Measurements from ENCODE around the gene CLDN18. TPM values are rescaled to one million over a fixed set of nuclear protein-coding genes. Genes with fewer than 3 reads are reported as not detected.

The CLDN18 gene
- total and polyA plus RNA-seq, 7 donors = 0.10 to 1.8 TPM; not detected in 5

GRCh38 chr3:137972396-137972795 is 37.6 kb upstream of the CLDN18 start:
- H3K27ac ChIP-seq = no peak overlapping the region
- H3K36me3 ChIP-seq = no peaks in the 10 kb centered on the region
- H3K9me3 ChIP-seq = no peaks in the 10 kb centered on the region
- no peak overlapping the region for H3K4me3 ChIP-seq
- H3K27me3 ChIP-seq = no peaks in the 10 kb centered on the region
- TF ChIP-seq POLR2AphosphoS5 (IDR thresholded peaks at IDR 0.05) (no peak), POLR2A (IDR thresholded peaks at IDR 0.05) (no peak), CTCF (IDR thresholded peaks at IDR 0.05) (no peak), EP300 (IDR thresholded peaks at IDR 0.05) (no peak)
- H3K4me1 ChIP-seq = peaks cover 0 to 3% (median 0%) of the 10 kb centered on the region in 4 donors
- WGBS, 2 donors = 74 to 75% methylated on average over 1 of the region's 1 CpG
- intact Hi-C loops (cut with DNase I) = loop anchor here (10.0 kb wide), 1 partner anchor 868 kb away; no protein-coding TSS in a partner anchor
- DNase-seq = no peak

DNA sequence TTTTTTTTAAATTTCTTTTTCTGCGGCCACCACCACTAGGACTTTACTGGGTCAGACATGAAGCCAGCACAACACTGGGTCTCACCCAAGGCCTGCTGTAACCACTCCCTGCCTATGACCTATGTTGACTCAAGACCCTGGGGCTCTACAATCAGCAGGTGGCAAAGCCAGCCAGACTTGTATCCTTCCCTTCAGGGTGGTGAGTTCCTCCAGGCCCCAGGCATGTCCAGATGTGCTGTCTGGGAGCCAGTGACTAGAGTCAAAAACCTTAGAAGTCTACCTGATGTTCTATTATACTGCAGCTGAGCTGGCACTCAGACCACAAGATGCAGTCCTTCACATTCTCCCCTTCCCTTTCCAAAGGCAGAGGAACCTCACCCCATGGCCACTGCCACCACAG is 31.6 kb upstream of the CLDN18 start:
- no peak for DNase-seq
- Histone ChIP-seq H3K27me3 (no peaks in the 10 kb centered on the region), H3K27ac (no peak overlapping the region), H3K4me3 (no peak overlapping the region), H3K36me3 (no peaks in the 10 kb centered on the region), H3K4me1 (no peaks in the 10 kb centered on the region), H3K9me3 (no peaks in the 10 kb centered on the region)
- intact Hi-C loops (cut with DNase I) = loop anchor here (10.0 kb wide), 1 partner anchor 874 kb away; no protein-coding TSS in a partner anchor
- TF ChIP-seq CTCF (IDR thresholded peaks at IDR 0.05) = no peak
- no peak for TF ChIP-seq EP300 (IDR thresholded peaks at IDR 0.05)
- no peak for TF ChIP-seq POLR2A (IDR thresholded peaks at IDR 0.05)
- TF ChIP-seq POLR2AphosphoS5 (IDR thresholded peaks at IDR 0.05) = no peak
- whole genome bisulfite sequencing, 2 donors = 98 to 100% methylated on average over 1 of the region's 1 CpG

DNA sequence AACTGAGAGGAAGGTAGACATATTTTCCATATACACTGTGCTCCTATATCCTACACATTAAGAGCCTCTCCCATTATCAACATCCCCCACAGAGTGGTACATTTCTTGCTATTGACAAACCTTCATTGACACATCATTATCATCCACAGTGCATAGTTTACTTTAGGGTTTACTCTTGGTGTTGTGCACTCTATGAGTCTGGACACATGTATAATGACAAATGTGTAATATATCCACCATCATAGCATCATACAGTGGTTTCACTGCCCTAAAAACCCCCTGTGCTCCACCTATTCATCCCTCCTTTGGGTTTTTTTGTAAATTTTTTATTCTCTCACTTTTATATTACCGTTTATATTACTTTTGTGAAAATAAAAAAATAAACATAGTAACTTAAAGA is 22.2 kb upstream of the CLDN18 start:
- H3K27ac ChIP-seq = no peak overlapping the region
- WGBS, 2 donors = 26 to 36% methylated on average over 1 of the region's 1 CpG

DNA sequence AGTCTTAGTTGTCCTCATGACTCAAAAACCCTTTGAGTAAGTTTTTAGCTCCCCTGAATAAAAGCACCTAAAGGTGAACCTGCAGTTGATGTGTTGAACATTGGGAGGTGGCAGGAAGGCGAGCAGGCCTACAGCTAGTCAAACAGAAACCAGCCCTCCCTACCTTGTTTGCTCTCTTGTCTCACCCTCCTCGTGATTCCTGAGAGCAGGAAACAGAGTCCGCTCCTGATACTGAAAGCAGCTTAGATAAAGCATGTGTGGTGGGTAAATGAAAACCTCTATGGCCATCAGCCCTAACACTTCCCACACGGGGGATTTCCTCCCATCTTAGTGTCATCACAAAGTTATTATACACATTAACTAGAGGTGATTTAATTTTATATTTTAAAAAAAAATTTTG is 21.8 kb upstream of the CLDN18 start:
- 15 to 47% methylated on average over 4 of the region's 4 CpGs for WGBS, 2 donors
- intact Hi-C loops (cut with DNase I) = no loop called here

More for the DNA sequence above, 22.2 kb upstream of the CLDN18 start:
- Histone ChIP-seq H3K27me3 (no peaks in the 10 kb centered on the region), H3K9me3 (no peaks in the 10 kb centered on the region), H3K36me3 (no peaks in the 10 kb centered on the region), H3K4me3 (no peak overlapping the region), H3K4me1 (no peaks in the 10 kb centered on the region)
- intact Hi-C loops (cut with DNase I) = no loop called here
- DNase-seq = no peak
- TF ChIP-seq POLR2A (IDR thresholded peaks at IDR 0.05) (no peak), POLR2AphosphoS5 (IDR thresholded peaks at IDR 0.05) (no peak)

GRCh38 chr3:137988982-137989381 is 21.0 kb upstream of the CLDN18 start:
- Histone ChIP-seq H3K27ac (no peak overlapping the region), H3K9me3 (peaks cover 0 to 3% (median 0%) of the 10 kb centered on the region in 4 donors), H3K4me1 (no peaks in the 10 kb centered on the region), H3K4me3 (no peak overlapping the region), H3K36me3 (no peaks in the 10 kb centered on the region), H3K27me3 (no peaks in the 10 kb centered on the region)
- WGBS, 2 donors = 61 to 76% methylated on average over 3 of the region's 3 CpGs
- intact Hi-C loops (cut with DNase I) = no loop called here
- TF ChIP-seq POLR2A (IDR thresholded peaks at IDR 0.05) (no peak), EP300 (IDR thresholded peaks at IDR 0.05) (no peak), CTCF (IDR thresholded peaks at IDR 0.05) (no peak), POLR2AphosphoS5 (IDR thresholded peaks at IDR 0.05) (no peak)
- no peak for DNase-seq

More for the DNA sequence above, 21.8 kb upstream of the CLDN18 start:
- Histone ChIP-seq H3K4me1 (no peaks in the 10 kb centered on the region), H3K36me3 (no peaks in the 10 kb centered on the region), H3K27ac (no peak overlapping the region), H3K4me3 (no peak overlapping the region), H3K27me3 (no peaks in the 10 kb centered on the region), H3K9me3 (no peaks in the 10 kb centered on the region)
- DNase-seq = no peak
- TF ChIP-seq CTCF (IDR thresholded peaks at IDR 0.05) (no peak), POLR2A (IDR thresholded peaks at IDR 0.05) (no peak), POLR2AphosphoS5 (IDR thresholded peaks at IDR 0.05) (no peak), EP300 (IDR thresholded peaks at IDR 0.05) (no peak)

All from sigmoid colon (tissue), 7 donors.